HG02759 (cell line): ENCODE data around the gene HERC3.

Experiments used
- ATAC-seq: cut with Tn5 transposase; IDR thresholded peaks from one replicate; pipeline ENCODE4 v1.9.1; 2021; ENCODE audit warnings: mild to moderate bottlenecking, moderate library complexity; ENCODE audit not compliant: unreplicated experiment

HERC3 gene

DNA sequence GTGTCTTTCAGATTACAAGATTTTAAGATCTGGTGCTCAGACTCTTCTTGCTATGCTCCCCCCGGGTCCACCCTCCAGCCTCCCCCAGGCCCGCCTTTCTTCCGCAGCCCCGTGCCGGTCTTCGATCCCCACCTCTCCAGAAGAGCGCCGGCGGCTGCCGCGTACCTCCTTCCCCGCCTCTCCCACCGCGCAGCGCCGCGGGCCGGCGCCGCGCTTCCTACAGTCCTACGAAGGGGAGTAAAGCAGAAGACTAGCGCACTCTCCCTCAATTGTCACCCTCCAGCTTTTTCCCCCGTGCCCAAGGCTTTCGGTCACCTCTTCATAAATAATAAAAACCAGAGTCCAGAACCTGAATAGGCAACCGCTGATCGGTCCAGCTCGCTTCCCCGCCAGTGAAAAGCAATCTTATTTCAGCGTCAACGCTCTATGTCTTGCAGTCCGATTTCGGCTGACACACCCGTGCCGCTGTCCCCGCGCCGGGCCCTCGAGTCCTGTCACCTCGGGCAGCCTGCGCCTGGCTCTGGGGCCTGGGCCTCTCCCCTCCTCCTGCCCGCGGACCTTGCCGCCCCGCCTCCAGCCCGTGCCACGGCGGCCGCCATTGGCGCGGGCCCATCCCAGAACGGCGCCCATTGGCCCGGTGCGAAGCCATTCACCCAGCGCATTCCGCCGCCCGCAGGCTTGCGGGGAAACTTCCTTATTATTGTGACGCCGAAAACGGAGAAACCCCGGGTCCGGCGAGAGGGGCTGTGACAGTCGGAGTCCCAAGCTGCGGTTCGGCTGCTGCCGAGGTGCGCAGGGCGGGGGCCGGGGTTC is at the start of gene HERC3:
Gene HERC3, plus strand, starts transcription at position 694 of the 813 bp plus-strand sequence. CDS start 13,344 bp downstream, outside the sequence.
- peak; percentile 97 for ATAC-seq

- no peak for ATAC-seq
Measured at GRCh38 chr4:88549815-88550214, 42.5 kb upstream of the HERC3 start.

DNA sequence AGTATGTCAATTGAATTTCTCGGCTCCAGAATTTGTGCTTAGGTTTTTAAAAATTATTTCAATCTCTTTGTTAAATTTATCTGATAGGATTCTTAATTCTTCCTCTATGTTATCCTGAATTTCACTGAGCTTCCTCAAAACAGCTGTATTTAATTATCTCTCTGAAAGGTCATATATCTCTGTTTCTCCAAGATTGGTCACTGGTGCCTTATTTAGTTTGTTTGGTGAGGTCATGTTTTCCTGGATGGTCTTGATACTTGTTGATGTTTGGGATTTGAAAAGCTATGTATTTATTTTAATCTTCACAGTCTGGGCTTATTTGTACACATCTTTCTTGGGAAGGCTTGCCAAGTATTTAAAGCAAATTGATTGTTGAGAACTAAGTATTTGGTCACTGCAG is 24.7 kb upstream of the HERC3 start:
- no peak for ATAC-seq

GRCh38 chr4:88570001-88570400 is 22.3 kb upstream of the HERC3 start:
- no peak for ATAC-seq

GRCh38 chr4:88573276-88573980 is 18.9 kb upstream of the HERC3 start:
- ATAC-seq, result no peak

- ATAC-seq, result no peak
Measured at GRCh38 chr4:88573995-88574394, 18.3 kb upstream of the HERC3 start.

DNA sequence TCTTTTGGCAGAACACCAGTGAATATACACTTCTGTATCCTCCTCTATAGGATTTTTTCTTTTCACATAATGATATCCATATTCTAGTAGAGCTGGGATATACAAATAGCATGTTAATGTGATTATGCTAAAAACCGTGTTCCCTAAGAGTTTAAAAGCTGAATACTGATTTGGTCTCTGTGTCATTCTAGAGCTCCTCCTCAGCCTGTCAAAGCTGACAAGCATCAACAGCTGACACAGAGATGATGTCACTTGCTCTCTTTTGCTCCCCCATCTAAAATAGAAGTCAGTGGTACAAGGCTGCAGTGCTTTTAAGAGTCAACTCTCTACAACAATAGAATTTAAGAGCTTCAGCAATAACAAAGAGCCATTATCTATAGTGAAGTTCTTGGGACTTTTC is 17.1 kb upstream of the HERC3 start:
- ATAC-seq, result no peak

DNA sequence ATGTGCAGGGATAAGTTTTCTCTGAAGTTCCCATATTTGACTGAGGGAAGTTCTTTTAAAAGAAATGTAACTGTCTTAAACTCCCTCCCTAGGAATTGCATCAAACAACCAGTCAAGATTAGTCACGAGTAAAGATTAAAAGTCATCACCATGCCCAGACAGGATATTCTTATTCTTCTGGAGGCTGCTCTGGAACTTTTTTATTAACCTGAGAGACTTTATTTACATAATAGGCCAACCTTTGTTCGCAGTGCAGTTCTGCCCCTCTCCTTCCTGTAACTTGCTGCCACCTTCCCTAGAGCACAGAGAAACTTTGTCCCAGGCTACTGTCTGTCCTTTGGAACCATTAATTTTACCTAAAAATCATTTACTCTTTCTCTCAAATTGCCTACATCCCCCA is 9.8 kb upstream of the HERC3 start:
- ATAC-seq, result no peak

GRCh38 chr4:88583631-88584470 is 8.4 kb upstream of the HERC3 start:
- ATAC-seq, result no peak

DNA sequence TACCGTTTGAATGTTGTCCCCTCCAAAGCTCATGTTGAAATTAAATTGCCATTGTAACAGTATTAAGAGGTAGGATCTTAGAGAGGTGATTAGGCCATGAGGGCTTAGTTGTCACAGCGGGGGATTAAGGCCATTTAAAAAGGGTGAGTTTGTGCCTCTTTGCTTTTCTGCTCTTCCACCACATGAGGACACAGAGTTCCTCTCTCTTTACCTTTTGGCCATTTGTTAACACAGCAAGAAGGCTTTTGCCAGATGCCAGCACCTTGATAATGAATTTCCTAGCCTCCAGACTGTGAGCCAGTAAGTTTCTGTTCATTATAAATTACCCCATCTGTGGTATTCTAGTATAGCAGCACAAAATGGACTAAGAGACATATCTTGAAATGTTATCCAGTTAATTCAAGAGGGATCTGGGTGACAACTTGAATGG is 7.8 kb upstream of the HERC3 start:
- ATAC-seq, result no peak

DNA sequence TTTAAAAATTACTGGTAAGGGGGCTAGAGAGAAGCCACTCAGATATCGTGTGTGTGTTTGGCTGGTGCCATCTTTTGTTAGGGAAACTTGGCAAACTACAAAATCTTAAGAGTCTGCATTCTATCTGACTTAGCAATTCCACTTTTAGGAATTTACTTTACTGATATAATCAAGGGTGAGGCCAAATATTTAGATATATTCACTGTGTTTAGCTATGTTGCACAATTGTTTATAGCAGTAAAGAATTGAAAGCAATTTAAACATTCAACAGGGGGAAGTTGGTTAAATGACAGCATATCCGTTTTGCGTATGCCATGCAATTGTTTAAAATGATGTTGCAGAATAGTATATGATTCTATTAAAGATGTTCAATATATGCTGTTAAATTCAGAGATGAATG is 6.4 kb upstream of the HERC3 start:
- ATAC-seq, result no peak

- ATAC-seq, result no peak
Measured at GRCh38 chr4:88587306-88587705, 5.0 kb upstream of the HERC3 start.

DNA sequence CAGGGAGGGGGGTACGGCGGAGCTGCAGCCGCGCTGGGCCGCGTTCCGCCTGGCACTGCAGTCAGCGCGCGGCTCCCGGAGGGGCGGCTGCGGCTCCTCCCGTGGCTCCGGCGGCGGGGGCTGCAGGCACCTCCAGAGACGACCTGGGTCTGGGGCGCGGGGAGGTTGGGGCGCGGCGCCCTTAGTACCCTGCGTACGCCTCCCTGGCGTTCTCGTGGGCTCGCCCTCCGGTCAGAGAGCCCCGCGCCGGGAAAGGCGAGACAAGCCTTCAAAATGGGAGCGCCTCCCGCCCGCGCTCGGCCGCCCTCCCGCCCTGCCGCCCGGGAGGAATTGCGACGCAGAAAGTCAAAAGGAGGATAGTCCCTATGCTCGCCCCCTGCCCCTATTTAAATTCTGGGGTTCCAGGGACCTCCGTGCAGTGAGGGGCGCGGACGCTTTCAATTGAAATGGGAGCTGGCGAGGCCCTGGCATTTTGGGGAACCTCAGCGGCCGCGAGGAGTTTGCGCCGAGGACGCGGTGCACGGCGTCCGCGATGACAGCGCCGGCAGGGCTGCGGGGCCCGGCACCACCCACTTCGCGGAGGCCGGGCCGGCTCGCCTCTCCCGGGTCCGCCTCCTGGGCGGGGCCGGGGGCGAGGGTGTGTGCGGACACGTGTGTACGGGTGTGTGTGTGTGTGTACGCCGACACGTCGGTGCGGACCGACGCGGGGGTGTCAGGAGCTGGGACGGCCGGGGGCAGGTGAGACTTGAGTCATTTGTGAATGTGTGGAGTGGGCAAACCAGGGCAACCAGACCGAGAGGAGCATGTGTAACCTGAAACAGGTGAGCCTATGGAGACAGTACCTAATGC is 544 bp downstream of the HERC3 start:
- ATAC-seq, result peak; percentile 81

- ATAC-seq, result no peak
Measured at GRCh38 chr4:88597970-88598660, 5.8 kb downstream of the HERC3 start.

- no peak for ATAC-seq
Measured at GRCh38 chr4:88599298-88599697, 7.0 kb downstream of the HERC3 start.

- no peak for ATAC-seq
Measured at GRCh38 chr4:88599714-88600113, 7.4 kb downstream of the HERC3 start.

- ATAC-seq, result no peak
Measured at GRCh38 chr4:88600176-88600838, 8.0 kb downstream of the HERC3 start.

DNA sequence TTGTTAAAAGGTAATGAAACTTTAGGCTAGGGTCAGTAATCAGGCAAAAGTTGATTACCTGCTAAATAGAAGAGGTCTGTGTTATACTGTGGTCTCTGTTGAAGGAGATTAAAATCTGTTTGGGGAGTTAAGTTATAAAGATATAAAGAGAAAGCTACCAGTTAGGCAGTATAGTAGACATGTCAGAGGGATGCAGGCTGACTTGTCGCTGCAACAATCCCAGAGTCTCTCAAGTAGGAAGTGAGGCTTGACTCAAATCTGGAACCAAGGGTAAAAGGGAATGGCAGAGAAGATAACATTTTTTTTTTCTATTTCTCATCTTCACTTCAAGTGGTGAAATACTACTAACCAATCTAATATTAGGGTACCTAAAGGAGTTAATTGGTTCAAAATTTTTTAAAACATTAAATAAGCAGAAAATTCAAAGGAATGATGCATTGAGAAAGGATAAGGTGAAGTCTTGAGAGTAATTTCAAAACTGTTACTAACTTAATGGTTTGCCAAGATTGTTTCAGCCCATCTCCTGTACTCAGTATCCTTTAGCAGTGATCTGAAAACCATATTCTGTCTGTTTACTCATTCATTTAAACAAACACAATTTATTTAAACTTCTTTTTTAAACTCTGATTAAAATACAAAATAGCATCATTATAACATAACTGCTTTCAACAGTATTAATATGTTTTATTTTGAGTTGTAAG is 12.8 kb downstream of the HERC3 start:
- ATAC-seq, result no peak

- ATAC-seq, result no peak
Measured at GRCh38 chr4:88605736-88606135, 13.5 kb downstream of the HERC3 start.
